Stimulated activated CD4-positive, alpha-beta T cell treated with anti-CD3 and anti-CD28 coated beads, Interleukin-12 subunit alpha, Interleukin-12 subunit beta, amount 100 ng/mL, for 4 hours (primary cell): ENCODE data around the gene SYCN.
"Not testable (repeated sequence)": the region's sequence is repeated elsewhere in the genome, so short reads cannot be mapped to it uniquely, and the experiment has no call there.

Experiments used
- DNase-seq: peaks from one replicate; pipeline ENCODE4 v3.0.0-alpha.2; 2020

The SYCN gene

GRCh38 chr19:39223703-39224279 lies 19.7 kb upstream of the SYCN start:
- no peak for DNase-seq

DNA sequence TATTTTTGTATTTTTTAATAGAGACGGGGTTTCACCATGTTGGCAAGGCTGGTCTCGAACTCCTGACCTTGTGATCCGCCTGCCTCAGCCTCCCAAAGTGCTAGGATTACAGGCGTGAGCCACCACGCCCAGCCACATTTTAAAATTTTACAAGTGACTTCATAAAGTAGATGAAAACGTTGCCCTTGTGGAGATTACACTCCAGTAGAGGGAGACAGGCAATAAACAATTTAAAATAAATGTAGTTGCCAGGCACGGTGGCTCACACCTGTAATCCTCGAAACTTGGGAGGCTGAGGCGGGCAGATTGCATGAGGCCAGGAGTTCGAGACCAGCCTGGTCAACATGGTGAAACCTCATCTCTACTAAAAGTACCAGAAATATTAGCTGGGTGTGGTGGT lies 15.0 kb upstream of the SYCN start:
- not testable (repeated sequence) for DNase-seq

GRCh38 chr19:39218230-39219007 lies 14.4 kb upstream of the SYCN start:
- no peak for DNase-seq

GRCh38 chr19:39217094-39217493 lies 13.0 kb upstream of the SYCN start:
- DNase-seq = no peak

- DNase-seq = not testable (repeated sequence)
These were observed 11.3 kb upstream of the SYCN start for GRCh38 chr19:39215323-39215722.

DNA sequence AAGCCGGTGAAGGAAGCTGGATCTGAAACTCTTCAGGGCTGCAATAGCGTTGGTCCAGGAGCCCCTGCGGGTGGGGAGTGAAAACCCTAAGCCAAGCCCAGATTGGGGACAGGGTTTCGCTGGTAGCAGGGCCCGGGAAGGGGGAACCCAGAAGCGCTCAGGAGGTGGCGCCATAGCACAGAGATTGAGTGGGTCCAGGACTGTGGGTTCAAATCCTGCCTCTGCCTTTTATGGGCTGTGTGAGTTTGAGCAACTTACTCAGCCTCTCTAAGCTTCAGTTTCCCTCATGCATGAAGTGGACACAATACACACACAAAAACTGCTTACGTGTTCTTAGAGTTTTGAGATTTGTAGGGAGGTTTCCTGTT lies 8.3 kb upstream of the SYCN start:
- DNase-seq = peak; percentile 43

GRCh38 chr19:39211731-39212374 lies 7.8 kb upstream of the SYCN start:
- no peak for DNase-seq

DNA sequence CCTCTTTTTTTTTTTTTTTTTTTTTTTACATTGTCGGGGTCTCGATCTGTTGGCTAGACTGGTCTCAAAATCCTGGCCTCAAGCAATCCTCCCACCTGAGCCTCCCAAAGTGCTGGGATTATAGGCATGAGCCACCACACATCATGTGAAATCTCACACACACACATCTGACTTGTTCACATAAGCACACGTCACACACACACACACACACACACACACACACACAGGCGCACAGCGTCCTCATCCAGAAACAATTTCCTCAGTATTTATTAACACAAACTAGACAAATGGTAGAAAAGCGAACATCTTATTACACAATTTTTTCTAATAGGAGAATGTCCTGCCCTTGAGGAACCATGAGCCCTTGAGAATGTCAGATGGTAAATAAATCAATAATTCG lies 5.1 kb upstream of the SYCN start:
- DNase-seq = no peak

GRCh38 chr19:39208175-39208795 lies 4.2 kb upstream of the SYCN start:
- no peak for DNase-seq

- DNase-seq = no peak
These were observed 3.3 kb upstream of the SYCN start for GRCh38 chr19:39207293-39207836.

- no peak for DNase-seq
These were observed 2.1 kb upstream of the SYCN start for GRCh38 chr19:39206122-39206521.

DNA sequence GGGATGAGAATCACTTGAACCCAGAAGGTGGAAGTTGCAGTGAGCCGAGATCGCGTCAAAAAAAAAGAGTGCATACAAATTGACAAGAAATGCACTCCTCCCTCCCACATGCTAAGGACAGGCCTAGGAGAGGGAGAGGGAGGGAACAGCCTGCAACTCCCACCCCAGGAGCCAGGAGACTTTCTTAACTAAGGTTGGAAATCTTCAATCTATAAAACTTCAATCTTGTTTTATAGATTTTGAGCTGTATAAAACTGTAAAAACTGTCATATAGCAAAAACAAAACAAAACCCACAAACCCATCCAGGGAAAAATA lies 1.3 kb upstream of the SYCN start:
- no peak for DNase-seq

DNA sequence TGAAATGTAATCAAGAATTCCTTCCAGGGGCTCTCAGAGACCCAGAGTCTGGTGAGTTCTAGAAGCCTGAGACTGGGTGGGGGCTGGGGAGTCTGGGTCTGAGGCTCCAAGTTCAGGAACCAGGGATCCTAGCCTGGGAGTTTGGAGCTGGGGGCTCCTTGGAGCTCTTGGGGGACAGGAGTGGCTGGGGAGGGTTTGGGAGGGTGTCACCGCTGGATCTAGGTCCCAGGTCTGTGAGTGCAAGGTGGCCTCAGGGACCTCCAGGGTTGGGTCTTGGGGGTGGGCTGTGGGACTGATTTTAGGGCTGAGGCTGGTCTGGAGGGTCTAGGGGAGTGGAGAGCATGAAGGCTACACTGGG lies 1.1 kb downstream of the SYCN start:
- no peak for DNase-seq

DNA sequence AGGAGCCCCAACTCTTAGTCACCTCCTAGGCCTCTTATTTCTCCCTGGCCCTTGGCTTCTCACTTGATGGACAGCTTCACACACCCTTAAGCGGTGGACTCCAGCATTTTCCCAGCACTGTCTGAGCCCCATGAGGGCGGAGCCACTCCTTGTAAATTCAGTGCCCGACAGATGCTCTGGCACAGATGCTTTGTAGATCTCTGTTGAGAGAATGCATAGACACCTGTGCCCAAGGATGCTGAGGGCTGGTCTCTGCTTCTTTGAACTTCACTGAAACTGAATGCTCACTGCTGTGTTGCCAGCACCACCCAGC lies 3.3 kb downstream of the SYCN start:
- DNase-seq = no peak

DNA sequence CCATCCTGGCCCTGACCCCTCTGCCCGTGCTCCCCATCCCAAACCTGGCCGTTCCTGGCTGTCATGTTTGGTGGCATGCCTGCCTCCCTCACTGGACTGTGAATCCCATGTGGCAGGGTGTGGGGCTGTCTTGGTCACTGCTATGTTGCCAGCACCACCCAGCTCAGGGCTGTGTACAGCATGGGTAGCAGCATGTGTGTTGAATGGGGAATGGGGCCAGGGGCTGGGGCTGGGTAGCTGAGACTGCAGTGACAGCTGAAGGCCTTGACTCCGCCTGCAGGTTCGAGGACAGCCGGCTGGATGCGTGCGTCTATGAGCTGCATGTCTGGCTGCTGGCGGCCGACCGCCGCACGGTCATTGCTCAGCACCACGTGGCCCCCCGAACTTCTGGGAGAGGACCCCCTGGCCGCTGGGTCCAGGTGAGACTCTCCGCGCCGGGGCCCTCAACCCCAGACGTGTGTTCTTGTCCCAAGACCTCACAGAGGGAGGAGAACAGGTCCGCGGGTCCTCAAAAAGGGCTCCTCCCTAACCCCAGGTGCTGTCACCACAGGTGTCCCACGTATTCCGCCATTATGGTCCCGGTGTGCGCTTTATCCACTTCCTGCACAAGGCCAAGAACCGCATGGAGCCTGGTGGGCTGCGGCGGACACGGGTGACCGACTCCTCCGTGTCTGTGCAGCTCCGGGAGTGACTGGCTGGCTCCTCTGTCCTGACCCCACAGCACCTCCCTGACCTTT lies 3.8 kb downstream of the SYCN start:
- DNase-seq = no peak

DNA sequence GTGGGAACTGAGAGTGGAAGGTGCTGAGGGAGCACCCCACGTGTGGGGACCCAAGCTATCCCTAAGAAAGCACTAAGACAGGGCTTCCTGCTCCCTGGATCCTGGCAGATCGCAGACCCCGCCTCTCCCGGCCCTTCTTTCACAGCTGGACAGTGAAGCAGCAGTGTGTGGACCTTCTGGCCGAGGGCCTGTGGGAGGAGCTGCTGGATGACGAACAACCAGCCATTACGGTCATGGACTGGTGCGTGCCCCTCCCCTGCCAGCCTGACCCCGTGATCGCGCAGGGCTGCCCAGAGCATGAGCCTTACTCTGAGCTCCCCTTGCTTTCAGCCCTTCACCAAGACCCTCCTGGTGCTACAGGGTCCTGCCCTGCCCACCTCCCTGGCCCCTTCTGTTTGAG lies 5.0 kb downstream of the SYCN start:
- DNase-seq = no peak

DNA sequence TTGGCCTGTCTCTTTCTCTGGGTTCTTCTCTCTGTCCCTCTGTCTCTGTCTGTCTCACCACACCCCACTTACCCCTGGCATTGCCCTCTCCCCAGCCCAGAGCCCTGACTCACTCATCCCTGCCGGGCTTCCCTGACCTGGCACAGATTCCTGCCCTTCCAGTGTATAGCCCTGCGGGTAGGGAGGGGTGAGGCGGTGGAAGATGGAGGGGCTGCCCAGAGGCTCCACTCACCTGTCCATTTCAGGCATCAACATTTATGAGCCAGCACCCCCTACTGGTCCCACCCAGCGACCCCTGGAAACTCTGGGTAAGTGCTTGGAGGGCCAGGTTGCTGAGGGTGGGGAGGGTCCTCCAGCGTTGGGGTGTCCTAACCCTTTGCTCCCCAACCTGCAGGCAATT lies 6.3 kb downstream of the SYCN start:
- DNase-seq = no peak

- DNase-seq = no peak
These were observed 7.1 kb downstream of the SYCN start, which contains the start of gene NCCRP1 for GRCh38 chr19:39196860-39197562. Gene NCCRP1 (plus strand): TSS chr19:39196964. CDS start chr19:39196983, 19 bp downstream.

DNA sequence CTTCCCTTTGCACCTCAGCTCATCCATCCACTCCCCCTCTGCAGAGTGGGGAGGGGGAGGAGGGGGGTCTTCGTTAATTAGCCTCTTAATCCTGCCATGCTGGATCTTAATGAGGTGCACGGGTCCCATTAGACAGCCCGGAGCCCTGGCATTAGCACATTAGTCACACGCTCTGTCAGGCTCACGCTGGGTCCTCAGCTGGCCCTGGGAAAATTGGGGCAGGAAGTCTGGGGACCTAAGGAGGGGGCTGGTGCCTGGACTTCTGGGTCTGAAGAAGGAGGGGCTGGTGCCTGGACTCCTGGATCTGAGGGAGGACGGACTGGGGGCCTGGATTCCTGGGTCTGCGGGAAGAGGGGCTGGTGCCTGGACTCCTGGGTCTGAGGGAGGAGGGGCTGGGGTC lies 7.7 kb downstream of the SYCN start:
- no peak for DNase-seq

DNA sequence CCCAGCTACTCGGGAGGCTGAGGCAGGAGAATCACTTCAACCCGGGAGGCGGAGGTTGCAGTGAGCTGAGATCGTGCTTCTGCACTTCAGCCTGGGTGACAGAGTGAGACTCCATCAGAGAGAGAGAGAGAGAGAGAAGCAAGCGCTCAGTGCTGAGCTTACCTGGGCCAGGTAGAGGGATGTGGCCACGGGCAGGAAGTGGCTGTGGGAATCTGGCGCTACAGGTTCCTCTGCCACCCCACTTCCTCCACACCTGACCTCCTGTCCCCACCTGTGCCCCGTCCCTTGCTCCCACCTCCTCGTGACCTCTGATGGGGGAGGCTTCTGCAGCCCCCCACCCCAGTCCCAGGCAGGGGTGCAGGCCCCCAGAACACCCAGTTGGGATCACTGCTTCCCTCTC lies 8.3 kb downstream of the SYCN start:
- DNase-seq = no peak

GRCh38 chr19:39194832-39195542 lies 9.1 kb downstream of the SYCN start:
- no peak for DNase-seq

- DNase-seq = no peak
These were observed 10.3 kb downstream of the SYCN start for GRCh38 chr19:39193803-39194202.
